ENCODE measurements around the gene SNRPF. TPM values are rescaled to one million over a fixed set of nuclear protein-coding genes. Genes with fewer than 3 reads are reported as not detected.
"Not testable (repeated sequence)": the region's sequence is repeated elsewhere in the genome, so short reads cannot be mapped to it uniquely, and the experiment has no call there.

SNRPF gene
- total RNA-seq (ENCODE audit: insufficient read depth, low replicate concordance): 12.3 TPM

DNA sequence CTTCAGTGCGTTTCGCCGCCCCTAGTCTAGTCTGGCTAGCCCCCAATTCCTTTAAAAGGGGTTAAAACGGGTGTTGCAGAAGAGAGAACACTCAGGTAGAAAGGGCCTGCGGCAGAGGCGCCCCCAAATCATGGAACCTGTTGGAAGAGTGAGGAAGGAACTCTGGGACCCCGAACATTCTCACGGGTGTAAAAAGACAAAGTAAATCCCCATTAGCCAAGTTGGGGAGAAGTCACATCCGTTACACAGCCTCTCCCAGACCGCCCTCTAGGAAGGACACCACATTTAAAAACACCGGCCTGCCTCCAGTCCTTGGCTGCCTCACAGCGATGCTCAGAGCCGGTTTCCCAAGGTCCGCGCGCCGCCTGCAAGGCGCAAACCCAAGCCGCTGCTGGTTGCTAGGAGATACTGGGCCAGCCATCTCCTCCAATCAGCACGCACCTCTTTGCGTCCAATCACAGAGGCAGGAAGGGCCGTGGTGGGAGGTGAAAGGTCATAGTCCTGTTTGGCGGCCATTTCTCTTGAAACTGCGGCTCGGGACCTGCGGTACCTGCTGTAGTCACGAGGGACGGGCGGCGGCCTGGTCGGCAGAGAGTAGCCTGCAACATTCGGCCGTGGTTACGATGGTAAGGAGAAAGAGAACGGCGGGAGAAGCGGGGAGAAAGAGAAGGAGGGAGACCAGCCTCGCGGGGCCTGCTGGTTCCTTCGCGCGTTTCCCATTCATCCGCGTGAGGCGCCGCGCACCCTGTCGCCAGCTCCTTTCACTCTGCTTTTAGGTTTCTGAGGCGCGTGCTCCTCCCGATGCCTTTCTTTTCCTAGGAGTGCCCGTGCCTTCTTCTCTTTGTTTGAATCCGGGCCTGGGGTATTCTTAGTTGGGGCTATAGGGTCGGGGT is at the start of gene SNRPF:
Gene SNRPF (plus strand): TSS at position 502 of the 893 bp plus-strand sequence. CDS start 122 bp downstream, at position 624.
- peak; percentile 99 for DNase-seq (ENCODE audit: low spot score)

DNA sequence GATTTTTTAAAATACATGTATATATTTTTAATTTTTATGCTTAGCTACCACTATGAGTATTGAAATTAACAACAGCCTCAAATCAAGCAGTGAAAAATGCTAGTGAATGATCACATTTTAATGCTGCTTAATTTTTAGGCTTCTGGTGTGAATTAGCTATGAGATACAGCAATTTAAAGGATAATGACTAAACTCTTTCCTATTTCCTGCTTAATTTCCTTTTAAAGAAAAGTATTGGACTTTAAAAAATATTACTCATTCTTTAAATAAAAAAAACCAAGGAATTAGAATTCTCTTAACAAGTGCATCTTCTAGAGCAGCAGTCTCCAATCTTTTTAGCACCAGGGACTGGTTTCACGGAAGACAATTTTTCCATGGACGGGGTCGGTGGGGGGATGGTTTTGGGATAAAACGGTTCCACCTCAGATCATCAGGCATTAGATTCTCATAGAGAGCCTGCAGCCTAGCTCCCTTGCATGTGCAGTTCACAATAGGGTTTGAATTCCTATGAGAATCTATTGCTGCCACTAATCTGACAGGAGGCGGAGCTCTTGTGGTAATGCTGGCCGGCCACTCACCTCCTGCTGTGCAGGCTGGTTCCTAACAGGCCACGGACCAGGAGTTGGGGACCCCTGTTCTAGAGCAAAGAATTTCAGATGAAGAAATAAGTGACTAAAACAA is 49.6 kb upstream of the SNRPF start:
- DNase-seq (ENCODE audit: low spot score): no peak

DNA sequence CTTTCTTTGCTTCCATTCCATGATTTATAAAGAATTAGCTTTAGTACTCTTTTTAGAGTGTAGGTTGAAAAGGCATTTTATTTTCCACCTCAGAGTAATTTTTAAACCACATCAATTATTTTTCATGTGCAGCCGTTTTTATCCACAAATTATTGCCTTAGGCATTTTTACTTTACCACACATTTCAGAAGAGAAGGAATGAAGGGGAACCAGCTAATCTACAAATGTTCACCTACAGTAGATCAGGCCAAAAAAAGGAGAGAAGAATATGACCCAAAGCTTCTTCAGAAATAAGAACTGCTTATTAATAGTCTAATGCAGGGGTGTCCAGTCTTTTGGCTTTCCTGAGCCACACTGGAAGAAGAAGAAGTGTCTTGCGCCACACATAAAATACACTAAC is 48.3 kb upstream of the SNRPF start:
- DNase-seq (ENCODE audit: low spot score): peak; percentile 45

DNA sequence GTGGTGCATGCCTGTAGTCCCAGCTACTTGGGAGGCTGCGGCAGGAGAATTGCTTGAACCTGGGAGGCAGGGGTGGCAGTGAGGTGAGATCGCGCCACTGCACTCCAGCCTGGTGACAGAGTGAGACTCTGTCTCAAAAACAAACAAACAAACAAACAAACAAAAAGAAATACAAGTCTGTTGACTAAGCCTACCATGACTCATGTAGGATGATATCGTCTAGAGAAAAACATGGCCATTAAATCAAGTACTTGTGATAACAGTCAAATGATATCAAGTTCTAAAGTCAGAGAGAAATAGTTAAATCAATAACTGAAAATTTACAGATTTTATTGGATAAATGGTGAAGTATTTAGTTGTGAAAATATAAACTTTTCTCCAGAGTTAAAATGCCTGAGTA is 46.6 kb upstream of the SNRPF start:
- DNase-seq (ENCODE audit: low spot score): not testable (repeated sequence)

DNA sequence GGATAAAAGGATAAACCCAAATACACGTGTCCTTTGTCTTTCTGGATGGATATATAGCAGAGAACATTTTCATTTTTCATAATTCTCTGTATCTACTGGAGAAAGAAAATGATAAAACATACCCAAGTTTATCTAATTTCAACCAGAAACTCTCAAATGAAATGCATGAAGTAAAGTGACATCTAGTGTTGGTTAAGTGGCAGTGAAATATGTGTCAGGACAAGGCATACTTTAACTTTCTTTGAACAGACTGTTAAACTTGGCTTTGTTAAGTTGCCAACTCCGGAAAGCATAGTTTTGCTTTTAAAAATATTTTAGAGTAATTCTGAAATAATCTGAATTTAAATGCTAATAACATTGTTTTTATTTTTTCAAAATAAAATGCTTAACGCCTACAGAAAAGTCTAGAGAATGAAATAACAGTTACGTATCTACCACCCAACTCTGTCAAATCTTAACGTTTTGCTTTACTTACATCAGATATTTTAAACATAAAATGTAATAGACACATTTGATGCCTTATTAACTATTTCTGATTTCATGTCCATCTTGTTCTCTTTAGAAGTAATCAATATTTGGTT is 43.0 kb upstream of the SNRPF start:
- DNase-seq (ENCODE audit: low spot score): peak; percentile 32

DNA sequence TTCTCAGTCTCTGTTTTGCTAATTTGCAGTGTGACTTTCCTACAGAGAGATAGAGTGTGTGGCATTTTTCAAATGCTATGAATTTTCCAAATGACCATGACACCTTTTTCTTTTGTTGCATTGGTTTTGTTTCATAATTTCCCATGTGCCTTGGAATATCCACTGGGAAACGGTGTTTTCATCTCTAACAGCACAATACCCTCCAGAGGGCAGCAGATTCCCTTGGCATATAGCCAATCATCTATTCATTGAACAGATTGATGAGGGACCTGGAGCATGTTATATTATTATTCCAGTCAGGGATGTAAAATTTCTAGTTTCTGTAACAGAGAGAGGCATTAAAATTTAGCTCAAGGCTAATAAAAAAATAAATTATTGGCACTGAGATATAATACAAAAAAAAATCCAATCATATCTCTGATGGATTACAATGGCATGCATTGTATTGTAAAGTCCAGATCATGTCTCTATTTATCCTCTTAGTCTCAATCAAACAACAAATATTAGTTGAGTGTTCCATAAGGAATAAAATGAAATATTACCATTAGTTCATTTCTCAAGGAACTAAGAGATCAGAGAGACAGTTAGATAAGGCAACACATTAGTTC is 38.6 kb upstream of the SNRPF start:
- DNase-seq (ENCODE audit: low spot score): peak; percentile 31

DNA sequence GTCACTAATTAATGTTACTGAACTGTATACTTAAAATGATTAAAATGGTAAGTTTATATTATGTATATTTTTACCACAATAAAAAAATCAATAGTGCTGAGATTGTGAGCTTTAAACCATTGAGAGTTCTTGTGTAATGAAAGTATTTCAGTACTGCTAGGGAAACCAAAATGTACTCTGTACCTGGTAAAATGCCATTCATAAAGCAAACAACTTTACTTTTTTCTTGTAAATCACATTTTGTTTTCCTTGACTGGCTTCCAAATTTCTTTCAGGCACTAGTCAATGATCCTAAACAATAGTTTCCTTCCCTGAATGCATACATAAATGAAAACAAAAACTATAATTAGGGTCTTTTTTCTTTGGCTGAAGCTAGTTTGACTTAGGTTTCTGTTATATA is 29.4 kb upstream of the SNRPF start:
- DNase-seq (ENCODE audit: low spot score): peak; percentile 8

DNA sequence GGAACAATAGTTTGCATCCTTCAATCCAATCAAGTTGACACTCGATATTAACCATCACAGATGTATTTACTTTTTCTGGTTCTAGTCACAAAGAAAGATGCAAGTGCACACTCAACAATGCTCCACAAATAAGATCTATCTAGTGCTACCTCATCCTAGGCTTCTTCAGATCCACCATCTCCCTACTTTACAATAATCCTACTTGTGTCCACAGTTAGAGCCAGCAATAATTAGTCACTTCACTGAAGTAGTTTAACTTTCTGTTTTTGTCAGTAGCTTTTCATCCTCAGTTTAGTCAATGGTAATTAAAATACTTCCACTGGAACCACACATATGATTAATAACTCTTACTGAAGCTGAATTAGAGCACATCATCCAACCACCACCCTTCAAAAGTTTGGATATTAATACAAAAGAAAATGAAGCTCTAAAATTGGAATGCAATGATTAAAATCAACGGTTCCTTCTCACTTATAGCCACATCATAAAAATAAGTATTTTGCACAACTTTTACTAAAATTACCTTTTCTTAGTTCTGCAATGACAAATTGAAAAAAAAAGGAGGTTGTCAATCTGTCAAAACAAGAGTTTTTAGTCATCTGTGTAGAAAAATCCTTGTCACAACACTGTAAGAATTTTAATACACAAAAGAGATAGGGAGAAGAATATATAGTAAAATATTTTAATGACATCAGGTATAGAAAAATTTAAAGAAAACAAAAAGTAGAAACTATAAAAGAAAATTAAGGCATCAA is 28.2 kb upstream of the SNRPF start:
- no peak for DNase-seq (ENCODE audit: low spot score)

DNA sequence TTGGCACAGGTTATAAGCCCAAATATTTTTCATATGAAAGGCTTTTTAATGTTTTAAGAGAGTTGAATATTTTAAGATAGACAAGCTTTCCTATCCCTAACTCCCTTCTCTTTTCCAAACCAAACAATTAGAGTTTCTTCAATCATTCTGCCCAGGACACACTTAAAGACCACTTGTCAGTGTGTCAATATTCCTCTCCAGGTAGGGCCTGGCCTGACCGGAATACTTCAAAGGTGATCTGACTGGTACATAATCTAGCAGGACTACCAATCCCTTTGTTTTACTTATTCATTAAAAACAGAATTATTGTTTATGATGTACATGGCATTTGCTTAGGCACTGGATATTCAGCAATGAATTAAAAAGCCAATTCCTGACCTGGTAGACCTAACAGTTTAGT is 24.2 kb upstream of the SNRPF start:
- no peak for DNase-seq (ENCODE audit: low spot score)

DNA sequence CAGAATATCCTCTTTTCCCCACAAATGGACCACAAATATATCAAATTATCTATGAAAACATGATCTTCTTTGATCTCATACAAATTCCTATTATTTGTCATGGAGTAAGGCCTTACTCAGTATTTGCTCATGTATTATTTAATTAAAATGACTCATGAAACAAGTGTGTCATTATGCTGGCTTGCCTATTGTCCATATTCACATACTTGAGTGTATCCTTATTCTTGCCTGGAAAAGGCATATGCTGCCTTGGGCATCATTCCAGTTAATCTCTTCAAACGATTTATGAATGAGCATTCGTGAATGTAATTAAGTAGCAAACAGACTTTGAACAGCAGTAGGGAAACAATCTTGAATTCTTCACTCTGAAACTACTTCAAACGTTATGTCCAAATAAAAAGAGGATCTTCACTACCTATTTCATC is 22.6 kb upstream of the SNRPF start:
- no peak for DNase-seq (ENCODE audit: low spot score)

DNA sequence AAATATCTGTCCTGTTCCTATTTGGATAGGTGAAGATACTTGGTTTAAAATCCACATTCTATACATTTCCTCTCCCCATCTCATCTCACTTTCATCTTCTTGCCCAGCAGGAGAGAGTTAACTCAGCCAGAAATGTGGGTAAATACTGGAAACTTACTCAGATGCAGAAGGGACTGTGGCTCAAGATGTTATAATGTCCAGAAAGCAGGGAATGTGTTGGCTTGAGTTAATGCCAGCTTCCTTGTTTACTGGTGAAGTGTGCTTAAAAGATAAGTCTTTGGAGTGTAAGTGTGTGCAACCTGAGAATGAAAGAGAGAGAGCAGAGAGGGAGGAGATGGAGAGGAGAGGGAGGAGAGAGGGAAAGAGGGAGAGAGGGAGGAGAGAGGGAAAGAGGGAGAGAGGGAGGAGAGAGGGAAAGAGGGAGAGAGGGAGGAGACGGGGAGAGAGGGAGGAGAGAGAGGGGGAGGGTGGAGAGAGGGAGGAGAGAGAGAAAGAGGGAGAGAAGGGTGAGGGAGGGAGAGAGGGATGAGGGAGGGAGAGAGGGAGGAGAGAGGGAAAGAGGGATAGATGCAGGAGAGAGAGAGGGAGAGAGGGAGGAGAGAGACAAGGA is 22.0 kb upstream of the SNRPF start:
- DNase-seq (ENCODE audit: low spot score): peak; percentile 20

DNA sequence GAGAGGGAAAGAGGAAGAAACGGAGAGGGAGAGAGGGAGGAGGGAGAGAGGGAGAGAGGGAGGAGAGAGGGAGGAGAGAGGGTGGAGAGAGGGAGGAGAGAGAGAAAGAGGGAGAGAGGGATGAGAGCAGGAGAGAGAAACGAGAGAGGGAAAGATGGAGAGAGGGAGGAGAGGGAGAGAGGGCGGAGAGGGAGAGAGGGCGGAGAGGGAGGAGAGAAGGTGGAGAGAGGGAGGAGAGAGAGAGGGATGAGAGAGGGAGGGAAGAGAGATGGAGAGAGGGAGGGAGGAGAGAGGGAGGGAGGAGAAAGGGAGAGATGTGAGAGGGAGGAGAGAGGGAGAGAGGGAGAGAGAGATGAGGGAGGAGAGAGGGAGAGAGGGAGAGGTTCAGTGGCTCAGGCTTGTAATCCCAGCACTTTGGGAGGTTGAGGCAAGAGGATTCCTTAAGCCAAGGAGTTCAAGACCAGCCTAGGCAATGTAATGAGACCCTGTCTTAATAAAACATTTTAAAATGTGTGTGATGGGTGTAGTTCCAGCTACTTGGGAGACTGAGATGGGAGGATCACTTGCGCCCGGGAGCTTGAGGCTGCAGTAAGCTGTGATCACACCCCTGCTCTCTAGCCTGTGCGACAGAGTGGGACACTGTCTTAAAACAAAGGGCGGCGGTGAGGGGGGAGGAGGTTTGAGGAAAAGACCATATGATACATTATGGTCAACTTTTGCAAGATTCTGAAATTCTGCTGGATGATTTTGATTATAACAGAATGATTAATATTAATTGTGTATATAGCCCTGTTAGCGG is 21.3 kb upstream of the SNRPF start:
- DNase-seq (ENCODE audit: low spot score): no peak

DNA sequence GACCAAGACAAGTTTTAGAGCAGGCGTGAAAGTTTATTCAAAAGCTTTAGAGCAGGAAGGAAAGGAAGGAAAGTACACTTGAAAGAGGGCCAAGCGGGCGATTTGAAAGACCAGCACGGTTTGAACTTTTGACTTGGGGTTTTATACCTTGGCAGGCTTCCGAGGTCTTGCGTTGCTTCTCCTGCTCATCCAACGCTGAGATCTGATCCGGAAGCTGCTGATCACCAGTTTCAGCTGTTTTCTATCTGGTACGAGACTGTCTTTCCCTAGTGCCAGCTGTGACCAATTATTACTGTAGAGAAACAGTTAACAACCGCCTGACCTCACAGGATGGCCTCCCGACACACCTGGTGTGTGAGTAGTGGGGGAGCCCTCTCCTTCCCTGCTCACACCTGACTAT is 20.6 kb upstream of the SNRPF start:
- peak; percentile 34 for DNase-seq (ENCODE audit: low spot score)

DNA sequence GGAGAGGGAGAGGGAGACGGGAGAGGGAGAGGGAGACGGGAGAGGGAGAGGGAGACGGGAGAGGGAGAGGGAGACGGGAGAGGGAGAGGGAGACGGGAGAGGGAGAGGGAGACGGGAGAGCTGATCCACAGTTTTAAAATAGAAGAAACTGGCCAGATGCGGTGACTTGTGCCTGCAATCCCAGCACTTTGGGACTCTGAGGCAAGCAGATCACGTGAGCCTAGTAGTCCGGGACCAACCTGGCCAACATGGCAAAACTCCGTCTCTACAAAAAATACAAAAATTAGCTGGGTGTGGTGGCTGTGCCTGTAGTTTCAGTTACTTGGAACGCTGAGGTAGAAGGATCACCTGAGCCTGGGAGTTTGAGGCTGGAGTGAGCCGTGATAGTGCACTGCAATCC is 16.3 kb upstream of the SNRPF start:
- not testable (repeated sequence) for DNase-seq (ENCODE audit: low spot score)

DNA sequence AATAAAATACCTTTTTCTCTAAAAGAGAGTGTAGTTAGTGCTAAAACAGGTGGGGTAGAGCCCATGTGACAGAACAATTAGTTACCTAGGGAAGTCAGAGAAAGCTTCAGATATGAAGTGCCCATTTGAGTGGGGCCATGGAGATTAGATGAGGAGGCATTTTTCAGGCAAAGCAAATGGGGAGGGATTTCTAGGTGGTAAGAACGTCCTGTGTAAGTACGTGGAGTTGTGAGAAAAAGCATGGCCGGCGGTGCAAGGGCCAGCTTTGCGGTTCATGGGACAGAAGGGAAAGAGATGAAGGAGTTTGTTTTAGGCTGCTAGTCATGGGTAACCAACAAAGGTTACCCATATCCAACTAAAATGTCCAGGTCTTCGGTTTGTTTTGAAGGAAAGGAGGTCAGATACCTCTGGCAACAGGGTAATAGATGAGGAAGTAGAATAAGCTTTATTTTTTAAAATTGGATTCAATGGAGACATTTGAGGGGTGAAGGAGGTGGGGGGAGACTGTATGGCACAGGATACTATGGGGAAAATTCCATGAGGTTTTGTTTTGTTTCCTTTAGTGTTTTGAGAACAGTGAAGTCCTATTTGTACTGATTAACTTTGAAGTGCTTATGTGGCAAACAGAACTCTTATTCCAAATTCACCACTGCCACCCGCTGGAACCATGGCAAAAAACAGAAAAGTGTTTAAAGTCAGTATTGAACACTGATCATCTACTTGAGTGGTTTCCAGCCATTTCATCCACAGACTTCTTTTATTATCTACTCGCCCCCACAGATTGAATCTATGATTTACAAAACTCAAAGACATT is 10.0 kb upstream of the SNRPF start:
- DNase-seq (ENCODE audit: low spot score): no peak

DNA sequence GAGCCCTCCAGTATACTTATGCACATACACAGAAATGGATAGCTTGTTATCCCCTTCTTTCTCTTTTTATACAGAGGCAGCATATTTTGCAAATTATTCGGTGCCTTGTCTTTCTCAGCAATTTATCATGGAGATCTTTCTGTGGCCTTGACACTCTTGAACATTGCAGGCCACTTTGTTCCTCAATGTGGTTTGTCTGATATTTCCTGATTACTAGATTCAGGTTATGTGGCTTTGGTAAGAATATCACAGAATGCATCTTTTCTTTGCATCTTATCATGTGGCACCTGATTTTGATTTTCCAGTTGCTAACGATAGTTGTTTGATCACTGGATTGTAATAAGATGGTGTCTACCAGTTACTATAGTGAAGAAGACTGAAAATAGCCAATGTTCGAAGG is 7.1 kb upstream of the SNRPF start:
- no peak for DNase-seq (ENCODE audit: low spot score)

DNA sequence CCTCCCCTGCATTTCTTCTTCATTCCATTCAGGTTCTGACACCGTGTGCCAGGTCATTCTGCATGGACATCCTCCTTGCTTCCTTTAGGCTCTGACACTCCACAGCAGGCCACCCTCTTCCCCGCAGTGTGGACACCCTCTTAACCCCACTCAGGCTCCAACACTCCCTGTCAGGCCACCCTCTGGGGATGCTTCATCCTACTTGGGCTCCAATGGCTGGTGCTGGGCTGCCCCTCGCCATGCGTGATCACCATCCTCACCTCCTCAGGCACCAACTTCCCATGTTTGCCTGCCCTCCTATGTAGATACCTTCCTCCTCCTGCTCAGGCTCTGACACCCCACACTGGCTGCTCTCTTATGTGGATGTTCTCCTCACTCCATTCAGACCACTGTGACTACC is 6.6 kb upstream of the SNRPF start:
- no peak for DNase-seq (ENCODE audit: low spot score)

DNA sequence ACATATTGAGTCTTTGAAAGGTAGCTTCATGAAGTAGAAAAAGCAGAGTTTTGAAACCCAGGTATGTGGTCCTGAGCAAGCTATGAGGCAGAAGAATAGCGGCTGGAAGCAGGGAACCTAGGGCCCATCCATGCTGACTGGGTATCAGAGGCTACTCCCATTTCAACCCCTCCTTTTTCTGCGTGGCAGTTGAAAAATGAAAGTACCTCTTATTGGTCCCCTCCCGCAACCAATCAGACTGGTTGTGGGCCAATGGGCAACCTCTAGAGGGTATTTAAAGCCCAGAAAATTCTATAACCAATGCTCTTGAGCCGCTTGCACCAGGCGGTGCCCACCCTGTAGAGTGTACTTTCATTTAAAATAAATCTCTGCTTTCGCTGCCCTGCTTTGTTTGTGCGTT is 1.6 kb upstream of the SNRPF start:
- DNase-seq (ENCODE audit: low spot score): no peak

DNA sequence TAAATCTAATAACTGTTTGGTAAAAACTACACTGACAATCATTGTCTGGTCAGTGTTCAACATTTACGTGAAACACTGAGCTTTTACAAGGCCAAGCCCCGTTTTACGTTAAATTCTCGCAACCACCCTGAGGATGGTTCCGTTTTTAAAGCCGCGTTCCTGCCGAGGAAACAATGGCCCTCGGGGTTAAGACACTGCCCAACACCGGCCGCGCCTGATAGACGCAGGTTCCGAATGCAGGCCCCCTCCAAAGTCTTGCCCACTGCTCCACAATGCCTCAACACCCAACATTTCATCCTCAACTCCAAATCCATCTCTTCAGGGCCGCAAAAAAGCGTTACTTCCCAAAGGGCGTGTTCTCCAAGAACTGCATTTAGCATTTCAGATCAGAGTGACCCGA is 953 bp upstream of the SNRPF start:
- no peak for DNase-seq (ENCODE audit: low spot score)
